ENCODE measurements around the gene MXI1. TPM values are rescaled to one million over a fixed set of nuclear protein-coding genes. Genes with fewer than 3 reads are reported as not detected.
A peak's percentile ranks its signal among the peaks of the same experiment; 100 is the strongest.

MXI1 gene
- total and polyA plus RNA-seq, 2 experiments from 2014 or later = 5.1 to 8.5 TPM

GRCh38 chr10:110274072-110274627, 66.7 kb downstream of the MXI1 start:
- Histone ChIP-seq H3K27ac (ENCODE audit: low read depth) (no peak overlapping the region), H3F3A (replicated peaks; ENCODE audit: low read depth) (no peaks in the 10 kb centered on the region), H3K4me2 (0 out of 2 replicates have a peak overlapping the region, but pooled peaks have one; percentile 1), H3K79me2 (replicated peaks; ENCODE audit: insufficient read depth) (no peaks in the 10 kb centered on the region), H3K27me3 (ENCODE audit: insufficient read depth) (no peaks in the 10 kb centered on the region), H4K20me1 (replicated peaks; ENCODE audit: insufficient read depth) (0 out of 2 replicates have a peak, but pooled peaks cover 5% of the 10 kb centered on the region), H3K4me1 (ENCODE audit: insufficient read depth) (no peaks in the 10 kb centered on the region), H3K36me3 (ENCODE audit: insufficient read depth) (no peaks in the 10 kb centered on the region), H2AFZ (no peak overlapping the region), H3K4me3 (no peak overlapping the region), H3K9me2 (ENCODE audit: insufficient read depth) (no peaks in the 10 kb centered on the region)
- DNase-seq (ENCODE audit: low spot score) = peak; percentile 18
- Mint-ChIP-seq H3K36me3 (ENCODE audit: low read depth) (no peaks in the 10 kb centered on the region), H3K4me1 (peaks cover 16% of the 10 kb centered on the region), H3K9me3 (no peaks in the 10 kb centered on the region), H3K4me3 (no peak overlapping the region), H3K27ac (peak overlapping the region; percentile 35; the same call in 1 of the 2 replicates), H3K27me3 (ENCODE audit: insufficient read depth, low read depth, poor library complexity) (peaks cover 1% of the 10 kb centered on the region)
- ATAC-seq = no peak
- TF ChIP-seq POLR2AphosphoS5 (IDR thresholded peaks at IDR 0.05; ENCODE audit: low read depth) (no peak), CTCF (conservative IDR thresholded peaks at IDR 0.05; ENCODE audit: low read depth in 2 of 2) (no peak), ETS1 (IDR thresholded peaks at IDR 0.05) (no peak), STAT1 (IDR thresholded peaks at IDR 0.05; ENCODE audit: unreplicated experiment) (no peak), EZH2phosphoT487 (IDR thresholded peaks at IDR 0.05; ENCODE audit: unreplicated experiment) (no peak), ZNF462 (CRISPR knock-in tag; IDR thresholded peaks at IDR 0.05) (no peak), CREB1 (CRISPR knock-in tag; IDR thresholded peaks at IDR 0.05; ENCODE audit: low read depth) (no peak), NANOG (IDR thresholded peaks at IDR 0.05; ENCODE audit: borderline replicate concordance) (no peak)

All from GM23338 (cell line).